Smooth muscle cell (in vitro differentiated cells): ENCODE data around the gene EME2. TPM values are rescaled to one million over a fixed set of nuclear protein-coding genes. Genes with fewer than 3 reads are reported as not detected.

Experiments used
- DNase-seq: peaks from one replicate; lab custom pipeline; 2025; ENCODE audit not compliant: unreplicated experiment; lab: John Stamatoyannopoulos, UW
- H2AFZ ChIP-seq: fragments of 200-600 bp; sonication (generic); 2 replicates; pipeline ENCODE4 v1.6.0; 2016; ENCODE audit warnings: antibody characterized with exemption, low read depth, mild to moderate bottlenecking
- H3F3A ChIP-seq: fragments of 200-600 bp; sonication (generic); 2 replicates; pipeline ENCODE4 v1.6.0; 2017; ENCODE audit warnings: antibody characterized with exemption, low read depth
- H3K27ac ChIP-seq: fragments of 200-600 bp; sonication (generic); 2 replicates; pipeline ENCODE4 v1.5.1; 2016; ENCODE audit warnings: low read depth, mild to moderate bottlenecking
- H3K27me3 ChIP-seq: fragments of 200-600 bp; sonication (generic); 2 replicates; pipeline ENCODE4 v1.6.1; 2016; ENCODE audit warnings: low read depth, mild to moderate bottlenecking
- H3K36me3 ChIP-seq: fragments of 200-600 bp; sonication (generic); 2 replicates; pipeline ENCODE4 v1.5.1; 2016; ENCODE audit warnings: low read depth
- H3K4me1 ChIP-seq: fragments of 200-600 bp; sonication (generic); 2 replicates; pipeline ENCODE4 v1.5.1; 2016; ENCODE audit warnings: low read depth
- H3K4me2 ChIP-seq: fragments of 200-600 bp; sonication (generic); 2 replicates; pipeline ENCODE4 v1.6.0; 2016; ENCODE audit warnings: mild to moderate bottlenecking
- H3K4me3 ChIP-seq: fragments of 200-600 bp; sonication (generic); 2 replicates; pipeline ENCODE4 v1.5.1; 2016; ENCODE audit warnings: mild to moderate bottlenecking
- H3K79me2 ChIP-seq: fragments of 200-600 bp; sonication (generic); 2 replicates; pipeline ENCODE4 v1.6.0; 2016; ENCODE audit warnings: low read depth, mild to moderate bottlenecking
- H3K9ac ChIP-seq: fragments of 200-600 bp; sonication (generic); 2 replicates; pipeline ENCODE4 v1.6.0; 2016; ENCODE audit warnings: low read depth
- H3K9me3 ChIP-seq: fragments of 200-600 bp; sonication (generic); replicated peaks from 2 replicates; pipeline ENCODE4 v1.5.1; 2016; ENCODE audit warnings: low read depth
- H4K20me1 ChIP-seq: fragments of 200-600 bp; sonication (generic); 2 replicates; pipeline ENCODE4 v1.6.0; 2016; ENCODE audit warnings: low read depth
- CTCF ChIP-seq: fragments of 200-600 bp; sonication (generic); IDR thresholded peaks from 2 replicates; pipeline ENCODE4 v1.5.1; 2017; ENCODE audit warnings: borderline replicate concordance, mild to moderate bottlenecking, antibody characterized with exemption; ENCODE audit not compliant: insufficient read depth, poor library complexity, severe bottlenecking
- WGBS: methylation state at CpG from one replicate; pipeline ENCODE4 v1.1.7; 2016; ENCODE audit warnings: low lambda C conversion rate; 5-methylcytosine and 5-hydroxymethylcytosine counted together
- polyA plus RNA-seq: library from polyadenylated mRNA; unstranded; fragments of >200 nt; fragmentation: Nextera tagmentation; extraction: Ambion mirVana; gene quantifications from 2 replicates; pipeline ENCODE4 v1.2.1, GENCODE V29; 2016
- total RNA-seq: library from RNA; depleted of rRNA; stranded (reverse); fragments of >200 nt; gene quantifications from 2 replicates; pipeline ENCODE4 v1.2.3, GENCODE V29; 2014

The EME2 gene
- total and polyA plus RNA-seq, 2 experiments from 2014 or later: 3.6 to 3.8 TPM

GRCh38 chr16:1792836-1793577 lies 20.4 kb downstream of the EME2 start:
- Histone ChIP-seq H3K9me3 (no peaks in the 10 kb centered on the region), H4K20me1 (peaks cover 6% of the 10 kb centered on the region), H3K9ac (no peak overlapping the region), H3K4me3 (no peak overlapping the region), H3K27ac (no peak overlapping the region), H3F3A (no peaks in the 10 kb centered on the region), H3K79me2 (no peaks in the 10 kb centered on the region), H2AFZ (no peak overlapping the region), H3K27me3 (no peaks in the 10 kb centered on the region), H3K4me2 (no peak overlapping the region), H3K4me1 (no peaks in the 10 kb centered on the region), H3K36me3 (no peaks in the 10 kb centered on the region)
- DNase-seq: no peak
- WGBS: 95% methylated on average over 28 of the region's 33 CpGs
- no peak for TF ChIP-seq CTCF

- DNase-seq: no peak
- Histone ChIP-seq H3F3A (no peaks in the 10 kb centered on the region), H3K4me1 (no peaks in the 10 kb centered on the region), H3K36me3 (no peaks in the 10 kb centered on the region), H3K27ac (no peak within 1 kb of the TSS), H2AFZ (no peak within 1 kb of the TSS), H3K9me3 (no peaks in the 10 kb centered on the region), H3K79me2 (no peaks in the 10 kb centered on the region), H3K4me3 (no peak within 1 kb of the TSS), H3K4me2 (no peak within 1 kb of the TSS), H3K9ac (no peak within 1 kb of the TSS), H4K20me1 (no peaks in the 10 kb centered on the region), H3K27me3 (no peaks in the 10 kb centered on the region)
- no peak for TF ChIP-seq CTCF
- whole genome bisulfite sequencing: 91% methylated on average over 15 of the region's 28 CpGs
Observed at GRCh38 chr16:1793578-1794220, 21.1 kb downstream of the EME2 start, which contains the start of gene IGFALS. Gene IGFALS (minus strand): TSS chr16:1793705. CDS start chr16:1793652, 53 bp downstream.

GRCh38 chr16:1794221-1794871 lies 21.7 kb downstream of the EME2 start:
- H3K4me2 ChIP-seq: no peak overlapping the region
- WGBS: 92% methylated on average over 16 of the region's 18 CpGs

More at GRCh38 chr16:1794221-1794871, 21.7 kb downstream of the EME2 start:
- no peaks in the 10 kb centered on the region for H4K20me1 ChIP-seq
- H2AFZ ChIP-seq: no peak overlapping the region
- H3K9me3 ChIP-seq: no peaks in the 10 kb centered on the region
- TF ChIP-seq CTCF: no peak
- no peak overlapping the region for H3K9ac ChIP-seq
- no peak overlapping the region for H3K27ac ChIP-seq
- no peaks in the 10 kb centered on the region for H3K79me2 ChIP-seq
- DNase-seq: no peak
- no peaks in the 10 kb centered on the region for H3K36me3 ChIP-seq
- no peaks in the 10 kb centered on the region for H3K4me1 ChIP-seq
- H3K27me3 ChIP-seq: no peaks in the 10 kb centered on the region
- no peaks in the 10 kb centered on the region for H3F3A ChIP-seq
- no peak overlapping the region for H3K4me3 ChIP-seq
